Epithelial cell of proximal tubule (primary cell): ENCODE measurements around the gene MARCHF6. TPM values are rescaled to one million over a fixed set of nuclear protein-coding genes. Genes with fewer than 3 reads are reported as not detected.
"Not testable (repeated sequence)": the region's sequence is repeated elsewhere in the genome, so short reads cannot be mapped to it uniquely, and the experiment has no call there.

Experiments used
- DNase-seq: peaks from one replicate; pipeline ENCODE4 v3.0.0-alpha.2; 2011; ENCODE audit warnings: low read depth
- H3K4me3 ChIP-seq: 2 replicates; pipeline ENCODE4 v1.5.1; 2011; ENCODE audit warnings: low read depth, mild to moderate bottlenecking, low read length
- CTCF ChIP-seq: conservative IDR thresholded peaks from 2 replicates; pipeline ENCODE4 v1.5.1; 2012; ENCODE audit warnings: low read depth, mild to moderate bottlenecking, low read length
- total RNA-seq: library from RNA; depleted of rRNA; stranded (reverse); fragments of >200 nt; gene quantifications from 2 replicates; pipeline ENCODE4 v1.2.3, GENCODE V29; 2015

MARCHF6 gene
- total RNA-seq, 1 donor from 2014 or later = 27.0 TPM

- no peak overlapping the region for H3K4me3 ChIP-seq
- no peak for DNase-seq
- TF ChIP-seq CTCF = peak; percentile 56
Observed at GRCh38 chr5:10364186-10364689, 10.7 kb downstream of the MARCHF6 start.

- H3K4me3 ChIP-seq = no peak overlapping the region
- TF ChIP-seq CTCF = no peak
- no peak for DNase-seq
Observed at GRCh38 chr5:10365782-10366181, 12.3 kb downstream of the MARCHF6 start.

- DNase-seq = peak; percentile 81
- H3K4me3 ChIP-seq = no peak overlapping the region
- no peak for TF ChIP-seq CTCF
Observed at GRCh38 chr5:10366310-10367272, 13.1 kb downstream of the MARCHF6 start.

- no peak for TF ChIP-seq CTCF
- no peak for DNase-seq
- no peak overlapping the region for H3K4me3 ChIP-seq
Observed at GRCh38 chr5:10367579-10367978, 14.1 kb downstream of the MARCHF6 start.

- DNase-seq = no peak
- no peak for TF ChIP-seq CTCF
- no peak overlapping the region for H3K4me3 ChIP-seq
Observed at GRCh38 chr5:10370931-10371330, 17.4 kb downstream of the MARCHF6 start.

GRCh38 chr5:10371369-10371768 is 17.9 kb downstream of the MARCHF6 start:
- not testable (repeated sequence) for DNase-seq

GRCh38 chr5:10372726-10373709 is 19.5 kb downstream of the MARCHF6 start:
- TF ChIP-seq CTCF = no peak
- DNase-seq = no peak
- no peak overlapping the region for H3K4me3 ChIP-seq

More at GRCh38 chr5:10371369-10371768, 17.9 kb downstream of the MARCHF6 start:
- H3K4me3 ChIP-seq = not testable (repeated sequence)
